Choroid plexus epithelial cell (primary cell): Measurements from ENCODE around the gene MTA1.

ENCODE experiments used
- DNase-seq: peaks from one replicate; pipeline ENCODE4 v3.0.0-alpha.2; 2010; ENCODE audit warnings: low read depth
- H3K4me3 ChIP-seq: 2 replicates; pipeline ENCODE4 v1.5.1; 2011; ENCODE audit warnings: low read depth, mild to moderate bottlenecking, control low read depth, low read length, moderate library complexity
- CTCF ChIP-seq: conservative IDR thresholded peaks from 2 replicates; pipeline ENCODE4 v1.5.1; 2011; ENCODE audit warnings: low read depth, mild to moderate bottlenecking, control low read depth, inconsistent platforms, low read length, moderate library complexity

MTA1 gene

GRCh38 chr14:105388110-105388951 lies 31.3 kb upstream of the MTA1 start:
- no peak for TF ChIP-seq CTCF
- DNase-seq: no peak

GRCh38 chr14:105388976-105389375 lies 30.7 kb upstream of the MTA1 start:
- no peak overlapping the region for H3K4me3 ChIP-seq
- no peak for DNase-seq
- TF ChIP-seq CTCF: no peak

More at GRCh38 chr14:105388110-105388951, 31.3 kb upstream of the MTA1 start:
- H3K4me3 ChIP-seq: no peak overlapping the region

- no peak overlapping the region for H3K4me3 ChIP-seq
- no peak for TF ChIP-seq CTCF
- DNase-seq: no peak
These were observed 30.1 kb upstream of the MTA1 start for GRCh38 chr14:105389534-105389933.

GRCh38 chr14:105389976-105390848 lies 29.4 kb upstream of the MTA1 start:
- DNase-seq: no peak
- H3K4me3 ChIP-seq: no peak overlapping the region
- TF ChIP-seq CTCF: no peak

- TF ChIP-seq CTCF: no peak
- no peak for DNase-seq
These were observed 28.7 kb upstream of the MTA1 start for GRCh38 chr14:105390849-105391500.

GRCh38 chr14:105391541-105391940 lies 28.1 kb upstream of the MTA1 start:
- no peak overlapping the region for H3K4me3 ChIP-seq
- no peak for TF ChIP-seq CTCF
- no peak for DNase-seq

More at GRCh38 chr14:105390849-105391500, 28.7 kb upstream of the MTA1 start:
- no peak overlapping the region for H3K4me3 ChIP-seq
